ENCODE results near the gene C1QTNF9.
"Not testable (repeated sequence)": the region's sequence is repeated elsewhere in the genome, so short reads cannot be mapped to it uniquely, and the experiment has no call there.

The C1QTNF9 gene

DNA sequence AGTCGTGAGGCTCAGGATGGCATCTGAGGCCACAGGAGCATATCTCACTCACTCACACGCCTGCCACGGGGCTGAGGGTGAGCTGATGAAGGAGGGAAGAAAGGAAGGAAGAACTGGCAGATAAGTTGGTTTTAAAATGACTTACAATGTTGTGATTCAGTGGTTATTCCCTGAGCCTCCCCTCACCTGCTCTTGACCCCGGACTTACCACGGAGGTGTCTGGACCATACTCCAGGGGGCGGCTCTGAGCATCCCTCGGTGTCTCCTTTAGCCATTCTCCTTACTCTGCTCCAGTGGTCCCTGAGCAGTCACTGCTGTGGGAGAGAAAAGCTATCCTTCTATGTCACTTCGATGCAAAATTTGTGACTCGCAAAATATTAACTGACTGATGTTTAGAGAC lies 61.9 kb downstream of the C1QTNF9 start:
- DNase-seq, result not testable (repeated sequence)

Measured in suppressor macrophage treated with lipopolysaccharide for 1 hour (primary cell).